GM12875 (cell line): ENCODE data around the gene NEURL4.
A peak's percentile ranks its signal among the peaks of the same experiment; 100 is the strongest.
"Not testable (repeated sequence)": the region's sequence is repeated elsewhere in the genome, so short reads cannot be mapped to it uniquely, and the experiment has no call there.

ENCODE experiments used
- H3K4me3 ChIP-seq: one replicate; pipeline ENCODE4 v1.5.1; 2011; ENCODE audit warnings: low read depth, low read length, control low read depth
- CTCF ChIP-seq: IDR thresholded peaks from 2 replicates; pipeline ENCODE4 v1.5.1; 2011; ENCODE audit warnings: low read depth, mild to moderate bottlenecking, control low read depth, inconsistent platforms, low read length, moderate library complexity, borderline replicate concordance; ENCODE audit not compliant: insufficient read depth

NEURL4 gene

GRCh38 chr17:7346761-7347614 is 17.9 kb upstream of the NEURL4 start:
- TF ChIP-seq CTCF: no peak
- H3K4me3 ChIP-seq: no peak overlapping the region

DNA sequence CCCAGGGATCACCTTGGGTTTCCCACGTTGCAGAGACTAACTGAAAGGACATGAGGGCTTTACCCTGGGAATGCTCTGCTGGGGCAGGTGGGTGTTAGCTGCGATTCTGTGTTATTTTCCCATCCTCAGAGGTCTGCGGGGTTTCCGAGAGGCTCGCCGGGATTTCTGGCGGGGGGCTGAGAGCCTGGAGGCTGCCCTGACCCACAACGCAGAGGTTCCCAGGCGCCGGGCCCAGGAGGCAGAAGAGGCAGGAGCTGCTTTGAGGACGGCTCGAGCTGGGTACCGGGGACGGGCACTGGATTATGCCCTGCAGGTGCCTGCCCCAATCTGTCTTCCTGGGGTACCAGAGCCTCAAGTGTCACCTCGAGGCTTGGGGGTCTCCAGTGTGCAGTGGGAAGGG is 14.1 kb upstream of the NEURL4 start:
- no peak overlapping the region for H3K4me3 ChIP-seq
- no peak for TF ChIP-seq CTCF

DNA sequence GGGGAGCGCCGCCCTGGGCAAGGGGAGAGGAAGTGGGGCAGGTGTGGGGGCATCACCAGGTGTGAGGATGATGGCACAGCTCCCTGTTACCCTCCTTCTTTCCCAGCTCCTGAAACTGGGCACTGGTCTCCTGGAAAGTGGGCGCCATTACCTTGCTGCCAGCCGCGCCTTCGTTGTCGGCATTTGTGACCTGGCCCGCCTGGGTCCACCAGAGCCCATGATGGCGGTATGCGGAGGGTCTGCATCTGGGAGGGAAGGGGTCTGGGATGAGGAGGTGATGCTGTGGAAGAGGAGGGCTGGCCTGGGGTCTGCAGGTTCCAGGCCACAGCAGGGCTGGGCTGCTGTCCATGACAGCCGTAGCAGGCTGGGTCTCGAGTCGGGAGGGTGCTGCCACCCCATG is 12.7 kb upstream of the NEURL4 start:
- no peak overlapping the region for H3K4me3 ChIP-seq
- TF ChIP-seq CTCF: no peak

GRCh38 chr17:7340179-7340578 is 11.0 kb upstream of the NEURL4 start:
- H3K4me3 ChIP-seq: no peak overlapping the region
- TF ChIP-seq CTCF: no peak

DNA sequence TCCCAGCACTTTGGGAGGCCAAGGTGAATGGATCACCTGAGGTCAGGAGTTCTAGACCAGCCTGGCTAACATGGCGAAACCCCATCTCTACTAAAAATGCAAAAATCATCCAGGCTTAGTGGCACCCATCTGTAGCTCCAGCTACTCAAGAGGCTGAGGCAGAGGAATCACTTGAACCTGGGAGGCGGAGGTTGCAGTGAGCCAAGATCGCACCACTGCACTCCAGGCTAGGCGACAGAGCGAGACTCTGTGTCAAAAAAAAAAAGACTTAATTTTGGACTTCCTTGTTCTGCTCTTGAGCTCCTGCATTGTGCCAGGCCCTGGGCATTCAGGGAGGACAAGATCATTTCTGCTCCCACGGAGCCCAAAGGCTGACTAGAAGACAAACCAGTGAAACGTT is 8.5 kb upstream of the NEURL4 start:
- peak overlapping the region; percentile 94 for H3K4me3 ChIP-seq

GRCh38 chr17:7336240-7337175 is 7.4 kb upstream of the NEURL4 start, which contains the start of gene ACAP1:
TSS of gene ACAP1 (plus strand) at chr17:7336529. CDS start at chr17:7336735, 206 bp downstream.
- H3K4me3 ChIP-seq: peak within 1 kb of the TSS; percentile 94
- TF ChIP-seq CTCF: no peak

DNA sequence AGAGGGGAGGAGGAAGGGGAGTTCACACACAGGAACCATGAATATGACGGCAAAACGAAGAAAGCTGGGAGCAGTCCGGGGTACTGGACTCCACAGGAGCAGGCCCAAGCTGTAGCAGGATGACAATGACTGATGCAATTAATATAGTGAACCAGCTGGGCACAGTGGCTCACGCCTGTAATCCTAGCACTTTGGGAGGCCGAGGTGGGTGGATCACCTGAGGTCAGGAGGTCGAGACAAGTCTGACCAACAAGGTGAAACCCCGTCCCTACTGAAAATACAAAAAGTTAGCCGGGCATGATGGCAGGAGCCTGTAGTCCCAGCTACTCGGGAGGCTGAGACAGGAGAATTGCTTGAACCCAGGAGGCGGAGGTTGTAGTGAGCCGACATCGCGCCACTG is 6.6 kb upstream of the NEURL4 start:
- peak overlapping the region; percentile 94 for H3K4me3 ChIP-seq

DNA sequence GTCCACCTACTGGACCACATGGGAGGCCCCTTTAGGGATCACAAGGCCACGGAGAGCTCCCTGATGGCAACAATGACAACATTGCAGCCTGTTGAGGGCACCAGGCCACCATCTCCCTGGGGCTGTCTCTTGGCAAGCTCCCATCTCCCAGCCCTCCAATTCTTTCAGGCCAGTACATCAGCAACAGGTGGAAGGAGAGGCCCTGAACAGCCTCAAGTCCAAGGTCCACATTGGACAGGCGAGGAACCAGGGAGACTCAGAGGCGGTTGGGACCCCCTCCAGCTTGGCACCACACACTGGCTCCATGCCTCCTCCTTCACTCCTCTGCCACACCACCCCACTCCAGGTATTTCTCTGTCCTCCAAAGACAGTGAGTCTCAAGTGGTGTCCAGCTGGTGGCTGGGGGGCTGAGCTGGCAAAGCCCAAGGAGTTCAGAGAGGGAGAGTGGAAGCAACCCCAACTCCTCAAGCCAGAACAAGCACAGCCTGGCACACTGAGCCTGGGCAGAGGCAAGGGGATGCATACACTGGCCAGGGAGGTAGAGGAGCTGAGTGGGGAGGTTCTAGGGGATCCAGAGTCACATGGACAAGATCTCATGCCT is 5.9 kb upstream of the NEURL4 start:
- TF ChIP-seq CTCF: no peak
- no peak overlapping the region for H3K4me3 ChIP-seq

DNA sequence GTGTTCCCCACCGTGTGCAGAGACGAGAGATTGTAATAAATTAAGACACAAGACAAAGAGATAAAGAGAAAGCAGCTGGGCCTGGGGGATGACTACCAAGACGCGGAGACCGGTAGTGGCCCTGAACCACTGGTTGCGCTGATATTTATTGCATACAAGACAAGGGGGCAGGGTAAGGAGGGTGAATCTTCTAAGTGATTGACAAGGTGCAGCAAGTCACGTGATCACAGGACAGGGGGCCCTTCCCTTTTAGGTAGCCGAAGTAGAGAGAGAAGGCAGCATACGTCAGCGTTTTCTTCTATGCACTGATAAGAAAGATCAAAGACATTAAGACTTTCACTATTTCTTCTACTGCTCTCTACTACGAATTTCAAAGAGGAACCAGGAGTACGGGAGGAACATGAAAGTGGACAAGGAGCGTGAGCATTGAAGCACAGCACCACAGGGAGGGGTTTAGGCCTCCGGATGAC is 3.5 kb upstream of the NEURL4 start:
- not testable (repeated sequence) for H3K4me3 ChIP-seq
